Kidney (tissue), 14 donors: ENCODE results near the gene IGF2BP3. TPM values are rescaled to one million over a fixed set of nuclear protein-coding genes. Genes with fewer than 3 reads are reported as not detected.

Source experiments
- DNase-seq, 5 donors: peaks; one replicate each; pipeline ENCODE4 v3.0.0-alpha.2; 2013 to 2020
- FAIRE-seq: peaks from 2 replicates; lab custom pipeline; 2012; peaks lifted over from hg19 to GRCh38; lab: Jason Lieb, UNC
- H3K27ac ChIP-seq, 2 donors: one replicate each; pipeline ENCODE4 v1.7.0; 2013; ENCODE audit warnings: low read depth in 2 of 2, low read length in 2 of 2, inconsistent platforms in 1 of 2
- H3K27me3 ChIP-seq: one replicate; pipeline ENCODE4 v1.7.1; 2013; ENCODE audit warnings: low read length, inconsistent platforms; ENCODE audit not compliant: control insufficient read depth, insufficient read depth
- H3K36me3 ChIP-seq, 3 donors: one replicate each; pipeline versions ENCODE4 v1.7.0 to v1.7.1; 2013; ENCODE audit warnings: low read length in 3 of 3, control low read depth in 1 of 3, inconsistent platforms in 1 of 3; ENCODE audit not compliant: insufficient read depth in 3 of 3, control insufficient read depth in 2 of 3
- H3K4me1 ChIP-seq, 3 donors: one replicate each; pipeline versions ENCODE4 v1.7.0 to v1.7.1; 2013; ENCODE audit warnings: low read length in 3 of 3, inconsistent platforms in 1 of 3, low read depth in 1 of 3; ENCODE audit not compliant: control insufficient read depth in 2 of 3, insufficient read depth in 2 of 3
- H3K4me3 ChIP-seq, 3 donors: one replicate each; pipeline versions ENCODE4 v1.7.0 to v1.8.1; 2013; ENCODE audit warnings: low read length in 3 of 3, control low read depth in 1 of 3, inconsistent platforms in 1 of 3
- H3K9ac ChIP-seq, 3 donors: one replicate each; pipeline versions ENCODE4 v1.7.0 to v1.7.1; 2013; ENCODE audit warnings: low read length in 3 of 3, control low read depth in 1 of 3, inconsistent platforms in 1 of 3
- H3K9me3 ChIP-seq, 3 donors: one replicate each; pipeline versions ENCODE4 v1.7.0 to v1.7.1; 2013; ENCODE audit warnings: low read length in 3 of 3, control low read depth in 1 of 3, inconsistent platforms in 1 of 3; ENCODE audit not compliant: control insufficient read depth in 2 of 3, insufficient read depth in 1 of 3
- intact Hi-C: fragments of 100-400 bp; cut with DNase I; formaldehyde crosslinking; loops from one replicate; pipeline ENCODE4 v1.11.1; 2022
- polyA plus RNA-seq: library from polyadenylated mRNA; stranded (reverse); fragments of 350-450 nt; fragmentation: Illumina TruSeq; extraction: RNeasy Lipid Tissue Mini Kit (QIAGEN cat#74804); gene quantifications from one replicate; pipeline ENCODE4 v1.2.3, GENCODE V29; 2014; ENCODE audit warnings: low read depth, low replicate concordance; ENCODE audit not compliant: insufficient read depth
- total RNA-seq: library from RNA; stranded (reverse); fragmentation: NEBNext Ultra II Directional; extraction: Animal tissue kit (Norgen Biotek cat#: 25700); gene quantifications from one replicate; pipeline ENCODE4 v1.2.1, GENCODE V29; 2021
- TF ChIP-seq, protein P1 (sequence below): IDR thresholded peaks from 3 replicates; pipeline ENCODE4 v1.5.1; 2012; ENCODE audit warnings: mild to moderate bottlenecking, moderate library complexity, borderline replicate concordance; ENCODE audit not compliant: insufficient read depth; ENCODE audit errors: extremely low read depth
- donor health status: control.
- donor health status: control.
- donor health status: control.
- donor health status: control.
- donor health status: control.
- donor health status: DM: yes; HTN: yes; CAD: no.
- donor health status: Normal renal cell carcinoma (clear cell type).

The IGF2BP3 gene
- total and polyA plus RNA-seq, 2 donors from 2014 or later: 0.85 TPM; not detected in 1

GRCh38 chr7:23422384-23422783 is 47.9 kb downstream of the IGF2BP3 start:
- TF ChIP-seq, protein P1, sequence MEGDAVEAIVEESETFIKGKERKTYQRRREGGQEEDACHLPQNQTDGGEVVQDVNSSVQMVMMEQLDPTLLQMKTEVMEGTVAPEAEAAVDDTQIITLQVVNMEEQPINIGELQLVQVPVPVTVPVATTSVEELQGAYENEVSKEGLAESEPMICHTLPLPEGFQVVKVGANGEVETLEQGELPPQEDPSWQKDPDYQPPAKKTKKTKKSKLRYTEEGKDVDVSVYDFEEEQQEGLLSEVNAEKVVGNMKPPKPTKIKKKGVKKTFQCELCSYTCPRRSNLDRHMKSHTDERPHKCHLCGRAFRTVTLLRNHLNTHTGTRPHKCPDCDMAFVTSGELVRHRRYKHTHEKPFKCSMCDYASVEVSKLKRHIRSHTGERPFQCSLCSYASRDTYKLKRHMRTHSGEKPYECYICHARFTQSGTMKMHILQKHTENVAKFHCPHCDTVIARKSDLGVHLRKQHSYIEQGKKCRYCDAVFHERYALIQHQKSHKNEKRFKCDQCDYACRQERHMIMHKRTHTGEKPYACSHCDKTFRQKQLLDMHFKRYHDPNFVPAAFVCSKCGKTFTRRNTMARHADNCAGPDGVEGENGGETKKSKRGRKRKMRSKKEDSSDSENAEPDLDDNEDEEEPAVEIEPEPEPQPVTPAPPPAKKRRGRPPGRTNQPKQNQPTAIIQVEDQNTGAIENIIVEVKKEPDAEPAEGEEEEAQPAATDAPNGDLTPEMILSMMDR: no peak
- intact Hi-C loops: no loop called here
- FAIRE-seq (no peak), DNase-seq (no peak)
- H3K9me3 ChIP-seq: no peaks in the 10 kb centered on the region
- H3K36me3 ChIP-seq: no peaks in the 10 kb centered on the region
- H3K27ac ChIP-seq: no peak overlapping the region
- H3K9ac ChIP-seq: no peak overlapping the region
- no peaks in the 10 kb centered on the region for H3K4me1 ChIP-seq
- no peaks in the 10 kb centered on the region for H3K27me3 ChIP-seq
- H3K4me3 ChIP-seq: no peak overlapping the region

DNA sequence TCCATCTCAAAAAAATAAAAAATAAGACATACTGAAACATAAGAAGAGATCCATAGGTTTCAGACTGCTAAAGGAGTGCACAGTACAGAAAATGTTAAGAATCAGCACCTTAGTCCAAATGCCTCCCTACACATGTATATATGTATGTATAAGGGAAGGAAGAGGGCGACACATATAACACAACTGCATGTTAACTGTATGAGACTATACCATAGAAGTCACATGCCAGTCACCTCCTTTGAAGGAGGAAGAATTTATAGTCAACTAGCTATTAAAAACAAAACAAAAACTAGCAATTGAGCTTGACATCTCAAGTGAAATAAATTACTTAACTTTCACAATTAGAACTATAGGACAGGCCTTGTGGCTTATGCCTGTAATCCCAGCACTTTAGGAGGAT is 50.4 kb downstream of the IGF2BP3 start:
- Histone ChIP-seq H3K4me3 (no peak overlapping the region), H3K27me3 (no peaks in the 10 kb centered on the region), H3K4me1 (no peaks in the 10 kb centered on the region), H3K9me3 (no peaks in the 10 kb centered on the region), H3K9ac (no peak overlapping the region), H3K36me3 (peaks cover 0 to 2% (median 0%) of the 10 kb centered on the region in 3 donors), H3K27ac (no peak overlapping the region)
- TF ChIP-seq, protein P1: no peak
- DNase-seq (no peak), FAIRE-seq (no peak)
- intact Hi-C loops: no loop called here

DNA sequence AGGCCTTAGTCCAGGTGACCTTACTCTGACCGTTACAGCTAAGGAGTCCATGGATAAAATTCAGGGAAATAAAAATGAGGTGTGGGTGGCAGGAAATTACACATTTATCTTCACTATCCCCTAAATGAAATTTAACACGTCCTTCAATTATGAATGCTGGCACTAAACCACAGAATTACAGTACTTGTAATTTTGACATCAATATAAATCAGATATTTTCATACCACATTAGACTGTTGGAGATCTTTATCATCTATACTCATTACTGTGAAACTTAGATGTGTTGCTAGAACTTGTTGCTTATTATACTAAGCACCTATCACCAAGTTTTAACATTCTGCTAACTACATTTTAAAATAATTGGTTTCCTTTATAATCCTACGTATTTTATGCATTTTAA is 51.1 kb downstream of the IGF2BP3 start:
- no peak for DNase-seq
- no peaks in the 10 kb centered on the region for H3K27me3 ChIP-seq
- FAIRE-seq: no peak
- H3K9me3 ChIP-seq: no peaks in the 10 kb centered on the region
- H3K9ac ChIP-seq: no peak overlapping the region
- H3K27ac ChIP-seq: no peak overlapping the region
- peaks cover 0 to 9% (median 0%) of the 10 kb centered on the region in 3 donors for H3K36me3 ChIP-seq
- intact Hi-C loops: no loop called here
- H3K4me3 ChIP-seq: no peak overlapping the region
- H3K4me1 ChIP-seq: no peaks in the 10 kb centered on the region
- TF ChIP-seq, protein P1: no peak

DNA sequence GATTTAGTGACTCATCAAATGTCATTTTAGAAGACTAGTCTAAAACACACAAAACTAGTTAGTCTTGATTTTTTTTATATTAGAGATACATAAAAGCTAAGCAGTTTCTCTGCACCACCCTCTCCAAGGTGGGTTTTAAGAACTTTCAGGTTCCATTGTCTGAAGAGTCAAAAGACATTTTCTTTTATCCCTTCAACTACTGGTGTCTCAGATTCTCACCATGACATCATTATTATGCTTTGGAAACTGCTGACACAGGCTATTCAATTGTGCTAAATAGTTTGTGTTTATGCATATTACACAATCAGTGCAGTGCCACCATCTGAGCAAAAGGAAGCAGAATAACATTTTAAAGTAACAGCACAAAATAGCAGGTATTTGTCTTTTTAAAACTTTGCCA is 52.2 kb downstream of the IGF2BP3 start:
- no peaks in the 10 kb centered on the region for H3K9me3 ChIP-seq
- intact Hi-C loops: no loop called here
- no peaks in the 10 kb centered on the region for H3K27me3 ChIP-seq
- FAIRE-seq (no peak), DNase-seq (peak in 1 of 5 donors; percentile 20)
- no peak overlapping the region for H3K27ac ChIP-seq
- H3K36me3 ChIP-seq: peaks cover 0 to 9% (median 0%) of the 10 kb centered on the region in 3 donors
- TF ChIP-seq, protein P1: no peak
- no peak overlapping the region for H3K9ac ChIP-seq
- no peaks in the 10 kb centered on the region for H3K4me1 ChIP-seq
- H3K4me3 ChIP-seq: no peak overlapping the region
